ENCODE measurements around the gene C3orf20.
A peak's percentile ranks its signal among the peaks of the same experiment; 100 is the strongest.

Gene C3orf20

DNA sequence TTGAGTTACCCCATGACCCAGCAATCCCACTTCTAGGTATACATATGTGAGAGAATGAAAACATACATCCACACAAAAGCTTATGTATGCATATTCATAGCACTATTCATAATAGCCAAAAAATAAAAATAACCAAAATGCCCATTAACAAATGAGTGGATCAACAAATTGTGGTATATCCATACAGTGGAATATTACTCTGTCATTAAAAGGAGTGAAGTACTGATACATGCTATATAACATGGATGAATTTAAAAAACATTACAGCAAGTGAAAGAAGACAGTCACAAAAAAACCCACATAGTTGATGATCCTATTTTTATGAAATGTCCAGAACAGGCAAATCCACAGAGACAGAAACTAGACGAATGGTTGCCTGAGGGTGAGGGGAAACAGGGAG, 5.2 kb downstream of the C3orf20 start:
- H3K4me3 ChIP-seq (ENCODE audit: control insufficient read depth in 1 of 7, extremely low read depth in 1 of 7, insufficient read depth in 4 of 7, low read depth in 2 of 7, low read length in 6 of 7), result no peak overlapping the region
- H3K4me1 ChIP-seq (ENCODE audit: control extremely low read depth in 1 of 4, control insufficient read depth in 4 of 4, insufficient read depth in 4 of 4, low read length in 3 of 4), result peaks cover 0 to under 1% (median under 1%) of the 10 kb centered on the region in 4 experiments
- POLR2A ChIA-PET, result no interaction called here
- H3K36me3 ChIP-seq (ENCODE audit: control insufficient read depth in 4 of 4, insufficient read depth in 4 of 4, low read length in 3 of 4), result peaks cover 0 to 3% (median 1%) of the 10 kb centered on the region in 4 experiments
- H3K9me3 ChIP-seq (ENCODE audit: control extremely low read depth in 1 of 5, control insufficient read depth in 4 of 5, insufficient read depth in 2 of 5, low read depth in 1 of 5, low read length in 4 of 5), result peaks cover 0 to 5% (median 0%) of the 10 kb centered on the region in 5 experiments
- DNase-seq, result no peak
- H3K27ac ChIP-seq (ENCODE audit: insufficient read depth in 1 of 2, low read depth in 1 of 2, low read length in 2 of 2, poor library complexity in 1 of 2, severe bottlenecking in 2 of 2), result no peak overlapping the region
- no CpG with 5 or more reads among the region's 1 CpG for WGBS (ENCODE audit: insufficient coverage)
- no peaks in the 10 kb centered on the region for H3K27me3 ChIP-seq (replicated peaks in 2 of 5; ENCODE audit: control insufficient read depth in 4 of 5, insufficient read depth in 5 of 5, low read length in 4 of 5)
- CTCF ChIA-PET, result interaction anchor here (1.0 to 13.9 kb wide), 3 partner anchors 78 to 111 kb away, joined by 3 to 276 read pairs (median 5); no protein-coding TSS in a partner anchor

DNA sequence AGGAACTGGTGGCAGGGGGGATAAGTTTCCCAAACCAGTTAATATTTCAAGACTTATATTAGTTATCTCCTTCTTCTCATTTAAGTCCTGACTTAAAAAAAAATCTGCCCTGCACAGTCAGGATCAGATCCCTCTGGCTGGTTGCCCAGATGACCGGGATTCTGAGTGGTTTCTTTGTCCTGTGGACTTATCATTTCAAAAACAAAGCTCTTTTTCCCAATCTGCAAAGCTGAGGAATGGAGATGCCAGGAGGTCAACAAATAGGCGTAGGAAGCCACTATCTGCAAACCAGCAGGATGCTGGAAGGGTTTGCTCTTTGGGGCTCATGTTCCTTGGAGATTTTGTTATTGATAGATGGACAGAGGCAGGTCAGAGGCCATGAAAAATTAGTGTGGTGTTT, 5.8 kb downstream of the C3orf20 start:
- CTCF ChIA-PET, result interaction anchor here (1.0 to 2.0 kb wide), 2 partner anchors 10 to 77 kb away, joined by 3 to 7 read pairs; no protein-coding TSS in a partner anchor
- no peak for DNase-seq
- POLR2A ChIA-PET, result no interaction called here
- Histone ChIP-seq H3K4me1 (ENCODE audit: control extremely low read depth in 1 of 4, control insufficient read depth in 4 of 4, insufficient read depth in 4 of 4, low read length in 3 of 4) (peaks cover 0 to 7% (median 6%) of the 10 kb centered on the region in 4 experiments), H3K9me3 (ENCODE audit: control extremely low read depth in 1 of 5, control insufficient read depth in 4 of 5, insufficient read depth in 2 of 5, low read depth in 1 of 5, low read length in 4 of 5) (peaks cover 0 to 5% (median 0%) of the 10 kb centered on the region in 5 experiments), H3K36me3 (ENCODE audit: control insufficient read depth in 4 of 4, insufficient read depth in 4 of 4, low read length in 3 of 4) (peaks cover 0 to 3% (median 0%) of the 10 kb centered on the region in 4 experiments), H3K27ac (ENCODE audit: insufficient read depth in 1 of 2, low read depth in 1 of 2, low read length in 2 of 2, poor library complexity in 1 of 2, severe bottlenecking in 2 of 2) (no peak overlapping the region), H3K4me3 (ENCODE audit: control insufficient read depth in 1 of 7, extremely low read depth in 1 of 7, insufficient read depth in 4 of 7, low read depth in 2 of 7, low read length in 6 of 7) (no peak overlapping the region), H3K27me3 (replicated peaks in 2 of 5; ENCODE audit: control insufficient read depth in 4 of 5, insufficient read depth in 5 of 5, low read length in 4 of 5) (no peaks in the 10 kb centered on the region)
- 80% methylated on average over 2 of the region's 2 CpGs for WGBS (ENCODE audit: insufficient coverage)

- H3K4me1 ChIP-seq (ENCODE audit: control extremely low read depth in 1 of 4, control insufficient read depth in 4 of 4, insufficient read depth in 4 of 4, low read length in 3 of 4), result peaks cover 15 to 39% (median 33%) of the 10 kb centered on the region in 4 experiments
- no peaks in the 10 kb centered on the region for H3K36me3 ChIP-seq (ENCODE audit: control insufficient read depth in 4 of 4, insufficient read depth in 4 of 4, low read length in 3 of 4)
- ChIA-PET CTCF (interaction anchor here (0.9 to 4.4 kb wide), 3 partner anchors 10 to 97 kb away, joined by 3 to 21 read pairs (median 5); partner anchors contain the start of gene C3orf20), POLR2A (no interaction called here)
- H3K4me3 ChIP-seq (ENCODE audit: control insufficient read depth in 1 of 7, extremely low read depth in 1 of 7, insufficient read depth in 4 of 7, low read depth in 2 of 7, low read length in 6 of 7), result no peak overlapping the region
- H3K9me3 ChIP-seq (ENCODE audit: control extremely low read depth in 1 of 5, control insufficient read depth in 4 of 5, insufficient read depth in 2 of 5, low read depth in 1 of 5, low read length in 4 of 5), result peaks cover 0 to 5% (median 0%) of the 10 kb centered on the region in 5 experiments
- 100% methylated on average over 3 of the region's 4 CpGs for WGBS (ENCODE audit: insufficient coverage)
- H3K27me3 ChIP-seq (replicated peaks in 2 of 5; ENCODE audit: control insufficient read depth in 4 of 5, insufficient read depth in 5 of 5, low read length in 4 of 5), result no peaks in the 10 kb centered on the region
- no peak for DNase-seq
- H3K27ac ChIP-seq (ENCODE audit: insufficient read depth in 1 of 2, low read depth in 1 of 2, low read length in 2 of 2, poor library complexity in 1 of 2, severe bottlenecking in 2 of 2), result no peak overlapping the region
Measured at GRCh38 chr3:14684447-14684846, 9.5 kb downstream of the C3orf20 start.

DNA sequence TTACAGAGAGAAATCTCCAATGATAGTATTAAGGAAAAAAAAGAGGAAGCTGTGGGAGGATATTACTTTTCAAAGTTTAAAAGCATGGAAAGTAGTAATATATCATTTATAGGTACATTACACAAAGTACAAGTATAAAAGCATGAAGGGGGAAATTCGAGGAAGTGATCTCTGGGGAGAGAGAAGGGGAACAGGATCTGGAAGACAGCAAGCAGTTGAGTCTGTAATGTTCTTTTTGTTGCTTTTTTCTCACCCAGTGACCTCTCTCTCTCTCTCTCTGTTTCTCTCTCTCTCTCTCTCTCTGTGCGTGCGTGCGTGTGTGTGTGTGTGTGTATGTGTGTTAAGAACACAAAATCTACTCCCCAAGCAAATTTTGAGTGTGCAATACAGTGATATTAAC, 10.2 kb downstream of the C3orf20 start:
- Histone ChIP-seq H3K9me3 (ENCODE audit: control extremely low read depth in 1 of 5, control insufficient read depth in 4 of 5, insufficient read depth in 2 of 5, low read depth in 1 of 5, low read length in 4 of 5) (peaks cover 0 to 2% (median 0%) of the 10 kb centered on the region in 5 experiments), H3K36me3 (ENCODE audit: control insufficient read depth in 4 of 4, insufficient read depth in 4 of 4, low read length in 3 of 4) (no peaks in the 10 kb centered on the region), H3K27ac (ENCODE audit: insufficient read depth in 1 of 2, low read depth in 1 of 2, low read length in 2 of 2, poor library complexity in 1 of 2, severe bottlenecking in 2 of 2) (no peak overlapping the region), H3K4me1 (ENCODE audit: control extremely low read depth in 1 of 4, control insufficient read depth in 4 of 4, insufficient read depth in 4 of 4, low read length in 3 of 4) (peaks cover 21 to 46% (median 40%) of the 10 kb centered on the region in 4 experiments), H3K4me3 (ENCODE audit: control insufficient read depth in 1 of 7, extremely low read depth in 1 of 7, insufficient read depth in 4 of 7, low read depth in 2 of 7, low read length in 6 of 7) (no peak overlapping the region), H3K27me3 (replicated peaks in 2 of 5; ENCODE audit: control insufficient read depth in 4 of 5, insufficient read depth in 5 of 5, low read length in 4 of 5) (no peaks in the 10 kb centered on the region)
- ChIA-PET CTCF (interaction anchor here (4.4 kb wide), 1 partner anchor 11 kb away, joined by 21 read pairs; the partner anchor contains the start of gene C3orf20), POLR2A (no interaction called here)
- WGBS (ENCODE audit: insufficient coverage), result no CpG with 5 or more reads among the region's 4 CpGs
- peak; percentile 18 to 63 (median 63) for DNase-seq

DNA sequence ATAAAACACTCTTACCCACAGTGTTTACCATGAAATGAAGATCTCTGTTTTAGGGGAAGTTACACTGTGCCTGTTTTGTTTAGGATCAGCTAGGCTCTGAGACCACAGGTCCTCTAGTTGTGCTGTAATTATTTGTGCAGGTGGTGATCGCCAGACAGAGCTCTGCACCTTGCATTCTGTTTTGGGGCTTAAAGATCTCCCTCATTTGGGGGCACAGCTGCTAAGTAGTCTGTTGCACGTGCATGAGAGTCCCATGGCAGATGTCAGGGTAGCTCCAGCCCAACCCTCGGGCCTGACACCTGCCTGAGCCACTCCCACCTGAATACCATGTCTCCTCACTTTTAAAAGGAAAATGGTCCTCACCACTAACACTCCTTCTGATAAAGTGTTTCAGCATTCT, 12.4 kb downstream of the C3orf20 start:
- Histone ChIP-seq H3K4me3 (ENCODE audit: control insufficient read depth in 1 of 7, extremely low read depth in 1 of 7, insufficient read depth in 4 of 7, low read depth in 2 of 7, low read length in 6 of 7) (no peak overlapping the region), H3K27me3 (replicated peaks in 2 of 5; ENCODE audit: control insufficient read depth in 4 of 5, insufficient read depth in 5 of 5, low read length in 4 of 5) (no peaks in the 10 kb centered on the region), H3K36me3 (ENCODE audit: control insufficient read depth in 4 of 4, insufficient read depth in 4 of 4, low read length in 3 of 4) (no peaks in the 10 kb centered on the region), H3K27ac (ENCODE audit: insufficient read depth in 1 of 2, low read depth in 1 of 2, low read length in 2 of 2, poor library complexity in 1 of 2, severe bottlenecking in 2 of 2) (no peak overlapping the region), H3K4me1 (ENCODE audit: control extremely low read depth in 1 of 4, control insufficient read depth in 4 of 4, insufficient read depth in 4 of 4, low read length in 3 of 4) (peaks cover 21 to 62% (median 50%) of the 10 kb centered on the region in 4 experiments), H3K9me3 (ENCODE audit: control extremely low read depth in 1 of 5, control insufficient read depth in 4 of 5, insufficient read depth in 2 of 5, low read depth in 1 of 5, low read length in 4 of 5) (no peaks in the 10 kb centered on the region)
- ChIA-PET POLR2A (no interaction called here), CTCF (interaction anchor here (1.1 to 5.0 kb wide), 6 partner anchors 9 to 127 kb away, joined by 3 to 25 read pairs (median 4); no protein-coding TSS in a partner anchor)
- WGBS (ENCODE audit: insufficient coverage), result 75% methylated on average over 2 of the region's 3 CpGs
- peak in 2 of 3 donors; percentile 27 to 46 for DNase-seq

DNA sequence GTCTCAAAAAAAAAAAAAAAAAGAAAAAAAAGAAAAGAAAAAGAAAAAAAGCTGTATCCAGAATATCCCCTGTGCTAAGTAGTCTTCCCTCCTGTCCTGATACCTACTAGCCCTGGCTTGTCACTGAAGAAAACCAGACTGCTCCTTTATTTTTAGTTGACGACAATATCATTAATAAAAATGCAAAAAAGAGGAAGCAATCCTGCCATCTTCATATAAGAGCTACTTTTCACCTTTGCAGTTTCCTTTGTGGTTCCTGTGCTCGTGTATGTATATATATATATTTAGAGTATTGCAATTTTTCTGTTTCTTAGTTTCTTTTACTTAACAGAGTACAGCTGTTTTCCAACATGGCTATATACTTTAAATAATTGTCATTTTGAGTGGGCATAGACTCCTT, 13.6 kb downstream of the C3orf20 start:
- Histone ChIP-seq H3K27me3 (replicated peaks in 2 of 5; ENCODE audit: control insufficient read depth in 4 of 5, insufficient read depth in 5 of 5, low read length in 4 of 5) (no peaks in the 10 kb centered on the region), H3K27ac (ENCODE audit: insufficient read depth in 1 of 2, low read depth in 1 of 2, low read length in 2 of 2, poor library complexity in 1 of 2, severe bottlenecking in 2 of 2) (no peak overlapping the region), H3K4me1 (ENCODE audit: control extremely low read depth in 1 of 4, control insufficient read depth in 4 of 4, insufficient read depth in 4 of 4, low read length in 3 of 4) (peaks cover 21 to 62% (median 50%) of the 10 kb centered on the region in 4 experiments), H3K4me3 (ENCODE audit: control insufficient read depth in 1 of 7, extremely low read depth in 1 of 7, insufficient read depth in 4 of 7, low read depth in 2 of 7, low read length in 6 of 7) (peak overlapping the region in 1 of 7 experiments; percentile 7), H3K36me3 (ENCODE audit: control insufficient read depth in 4 of 4, insufficient read depth in 4 of 4, low read length in 3 of 4) (no peaks in the 10 kb centered on the region), H3K9me3 (ENCODE audit: control extremely low read depth in 1 of 5, control insufficient read depth in 4 of 5, insufficient read depth in 2 of 5, low read depth in 1 of 5, low read length in 4 of 5) (peaks cover 0 to 2% (median 0%) of the 10 kb centered on the region in 5 experiments)
- ChIA-PET POLR2A (no interaction called here), CTCF (interaction anchor here (0.8 to 5.0 kb wide), 8 partner anchors 8 to 233 kb away, joined by 3 to 25 read pairs (median 4); partner anchors contain the start of gene C3orf20)
- WGBS (ENCODE audit: insufficient coverage), result no CpG with 5 or more reads among the region's 2 CpGs
- peak; percentile 28 to 79 (median 75) for DNase-seq

GRCh38 chr3:14689247-14689980, 14.5 kb downstream of the C3orf20 start:
- Histone ChIP-seq H3K27me3 (replicated peaks in 2 of 5; ENCODE audit: control insufficient read depth in 4 of 5, insufficient read depth in 5 of 5, low read length in 4 of 5) (no peaks in the 10 kb centered on the region), H3K27ac (ENCODE audit: insufficient read depth in 1 of 2, low read depth in 1 of 2, low read length in 2 of 2, poor library complexity in 1 of 2, severe bottlenecking in 2 of 2) (no peak overlapping the region), H3K9me3 (ENCODE audit: control extremely low read depth in 1 of 5, control insufficient read depth in 4 of 5, insufficient read depth in 2 of 5, low read depth in 1 of 5, low read length in 4 of 5) (peaks cover 0 to 3% (median 0%) of the 10 kb centered on the region in 5 experiments), H3K36me3 (ENCODE audit: control insufficient read depth in 4 of 4, insufficient read depth in 4 of 4, low read length in 3 of 4) (no peaks in the 10 kb centered on the region), H3K4me1 (ENCODE audit: control extremely low read depth in 1 of 4, control insufficient read depth in 4 of 4, insufficient read depth in 4 of 4, low read length in 3 of 4) (peaks cover 21 to 62% (median 50%) of the 10 kb centered on the region in 4 experiments), H3K4me3 (ENCODE audit: control insufficient read depth in 1 of 7, extremely low read depth in 1 of 7, insufficient read depth in 4 of 7, low read depth in 2 of 7, low read length in 6 of 7) (no peak overlapping the region)
- DNase-seq, result peak in 1 of 3 donors; percentile 13
- ChIA-PET CTCF (interaction anchor here (1.0 to 5.0 kb wide), 5 partner anchors 8 to 232 kb away, joined by 3 to 25 read pairs (median 4); partner anchors contain the start of gene C3orf20), POLR2A (no interaction called here)
- 20% methylated on average over 1 of the region's 7 CpGs for whole genome bisulfite sequencing (ENCODE audit: insufficient coverage)

All from common myeloid progenitor, CD34-positive (primary cell).